HG03469 (cell line): ENCODE data around the gene CACNB4.
A peak's percentile ranks its signal among the peaks of the same experiment; 100 is the strongest.

Source experiments
- ATAC-seq: cut with Tn5 transposase; IDR thresholded peaks from one replicate; pipeline ENCODE4 v1.9.1; 2021; ENCODE audit warnings: mild to moderate bottlenecking, moderate library complexity, moderate number of reproducible peaks; ENCODE audit not compliant: unreplicated experiment

Gene CACNB4

DNA sequence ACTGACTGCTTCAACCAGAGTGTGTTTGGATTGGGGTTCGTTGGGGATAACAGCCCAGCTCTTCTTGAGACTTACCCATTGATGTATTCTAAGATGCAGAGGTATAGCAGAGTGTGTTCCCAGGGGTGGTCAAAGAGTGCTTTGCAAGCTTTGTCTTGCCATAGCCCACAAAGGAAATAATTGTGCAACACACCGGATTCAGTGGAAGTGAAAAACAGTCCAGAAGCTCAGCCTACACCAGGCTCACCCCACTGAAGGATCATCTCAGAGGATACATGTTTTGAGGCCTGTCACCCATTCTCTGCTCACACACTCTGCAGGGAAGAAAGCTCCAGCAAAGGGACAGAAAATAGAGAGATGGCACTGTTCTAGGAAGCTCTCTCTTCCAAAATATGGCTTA, 9.6 kb downstream of the CACNB4 start:
- no peak for ATAC-seq

DNA sequence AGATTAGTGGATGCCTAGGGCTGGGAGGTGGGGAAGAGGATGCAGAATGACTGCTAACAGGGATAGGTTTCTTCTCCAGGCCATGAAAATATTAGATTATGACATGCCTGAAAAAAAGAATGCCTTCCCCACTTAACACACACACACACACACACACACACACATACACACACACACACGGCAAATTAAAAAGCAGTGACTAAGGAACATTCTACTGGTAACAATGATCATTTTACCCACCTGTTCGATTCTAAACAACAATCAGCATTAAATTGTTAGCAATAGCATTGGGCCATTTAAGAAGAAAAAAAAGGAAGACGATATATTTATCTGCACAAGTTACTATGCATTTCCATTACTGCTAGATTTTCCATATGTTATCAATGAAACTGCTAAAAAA, 10.8 kb downstream of the CACNB4 start:
- ATAC-seq, result no peak

DNA sequence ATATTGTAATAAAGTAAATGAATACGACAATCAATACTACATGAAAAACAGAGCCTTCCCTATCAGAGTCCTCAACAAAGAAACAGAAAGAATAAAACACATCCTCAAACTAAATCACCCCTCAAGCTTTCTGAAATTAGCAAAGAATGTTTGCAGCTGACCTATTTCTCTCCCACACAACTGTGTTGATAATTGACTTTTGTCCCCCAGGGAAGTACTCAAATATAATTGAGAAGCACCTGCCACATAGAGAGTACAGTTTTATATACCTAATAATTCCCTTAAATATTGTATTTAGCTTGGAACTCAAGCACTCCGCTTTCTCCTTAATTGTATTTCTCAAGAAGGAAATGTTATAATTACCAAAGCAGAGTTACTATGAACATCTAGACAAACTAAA, 12.6 kb downstream of the CACNB4 start:
- ATAC-seq, result no peak

DNA sequence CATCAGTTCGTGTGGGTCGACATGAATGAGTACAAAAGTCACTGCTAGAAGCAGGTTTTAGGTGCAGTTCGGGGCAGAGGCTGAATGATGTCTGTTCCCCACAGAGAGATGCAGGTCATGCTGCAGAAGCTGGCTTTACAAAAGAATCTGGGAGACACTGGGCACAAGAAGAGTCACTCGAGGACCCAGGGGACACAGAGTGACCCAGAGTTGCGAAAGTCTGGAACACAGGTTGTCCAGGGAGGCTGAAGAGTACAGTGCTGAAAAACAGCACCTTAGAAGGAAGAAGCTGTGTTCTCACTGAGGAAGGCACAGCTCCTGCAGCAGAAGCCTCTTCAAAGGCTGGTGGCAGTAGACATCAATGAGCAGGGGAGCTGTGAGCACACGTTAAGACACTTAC, 14.8 kb downstream of the CACNB4 start:
- ATAC-seq, result no peak

DNA sequence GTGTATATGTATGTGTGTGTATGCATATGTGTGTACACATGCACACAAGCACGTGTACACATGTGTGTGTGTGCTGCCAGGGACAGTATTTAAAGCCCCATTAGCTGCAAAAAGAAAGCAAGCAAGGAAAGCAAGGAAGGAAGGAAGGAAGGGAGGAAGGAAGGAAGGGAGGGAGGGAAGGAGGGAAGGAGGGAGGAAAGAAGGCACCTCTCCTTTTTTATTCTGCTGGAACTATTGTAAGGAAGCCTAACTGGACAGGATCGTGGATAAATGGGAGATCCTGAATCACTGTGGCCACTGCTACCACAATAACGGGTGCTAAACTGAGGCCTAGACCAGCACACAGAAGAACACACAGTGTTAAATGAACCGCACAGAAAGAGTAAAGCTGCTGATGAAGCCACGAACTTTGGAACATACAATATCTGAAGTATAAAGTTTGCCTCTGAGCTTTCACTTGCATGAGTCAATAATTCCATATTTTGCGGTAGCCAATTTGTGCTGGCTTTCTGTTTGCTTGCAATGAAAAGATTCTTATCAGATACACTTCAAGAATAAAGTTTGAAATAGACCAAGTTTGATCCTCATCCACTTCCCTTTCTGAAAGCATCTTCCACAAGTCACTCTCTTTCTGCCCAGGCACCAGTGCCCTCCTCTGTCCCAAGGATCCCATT, 15.5 kb downstream of the CACNB4 start:
- no peak for ATAC-seq

DNA sequence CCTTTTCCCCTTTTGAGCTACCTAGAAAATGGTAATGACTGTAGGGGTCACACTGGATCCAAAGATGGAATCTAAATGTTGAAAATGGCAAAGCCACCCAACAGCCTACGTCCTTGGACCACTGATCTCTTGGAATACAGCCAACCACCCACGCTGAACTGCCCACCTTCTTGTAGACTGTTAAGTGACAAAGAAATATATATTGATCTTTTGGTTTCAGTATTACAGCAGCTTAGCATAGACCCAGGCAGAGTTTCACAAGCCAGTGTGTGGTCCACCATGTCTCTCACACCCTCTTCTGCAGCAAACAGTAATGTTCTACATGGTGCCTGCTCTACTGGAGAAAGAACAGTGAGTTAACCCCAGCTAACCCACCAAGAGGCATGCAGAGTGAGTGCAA, 20.2 kb downstream of the CACNB4 start:
- peak; percentile 92 for ATAC-seq

DNA sequence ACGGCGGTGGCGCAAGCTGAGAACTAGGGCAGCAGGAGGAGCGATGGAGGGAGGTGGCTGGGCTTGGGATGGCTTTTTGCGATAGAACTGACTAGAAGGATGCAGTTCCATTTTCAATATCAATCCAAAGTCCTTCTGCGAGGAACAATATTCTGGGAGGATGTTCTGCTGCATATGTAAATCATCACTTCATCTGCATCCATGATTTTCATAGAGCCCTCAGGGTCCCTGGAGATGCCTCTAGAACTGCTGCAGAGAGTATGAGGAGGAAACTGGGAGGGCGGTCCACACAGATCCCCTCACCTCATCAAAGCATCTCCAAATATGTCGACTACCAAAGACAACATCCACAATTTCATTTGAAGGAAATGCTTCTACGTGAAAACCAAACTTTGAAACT, 20.8 kb downstream of the CACNB4 start:
- ATAC-seq, result no peak

DNA sequence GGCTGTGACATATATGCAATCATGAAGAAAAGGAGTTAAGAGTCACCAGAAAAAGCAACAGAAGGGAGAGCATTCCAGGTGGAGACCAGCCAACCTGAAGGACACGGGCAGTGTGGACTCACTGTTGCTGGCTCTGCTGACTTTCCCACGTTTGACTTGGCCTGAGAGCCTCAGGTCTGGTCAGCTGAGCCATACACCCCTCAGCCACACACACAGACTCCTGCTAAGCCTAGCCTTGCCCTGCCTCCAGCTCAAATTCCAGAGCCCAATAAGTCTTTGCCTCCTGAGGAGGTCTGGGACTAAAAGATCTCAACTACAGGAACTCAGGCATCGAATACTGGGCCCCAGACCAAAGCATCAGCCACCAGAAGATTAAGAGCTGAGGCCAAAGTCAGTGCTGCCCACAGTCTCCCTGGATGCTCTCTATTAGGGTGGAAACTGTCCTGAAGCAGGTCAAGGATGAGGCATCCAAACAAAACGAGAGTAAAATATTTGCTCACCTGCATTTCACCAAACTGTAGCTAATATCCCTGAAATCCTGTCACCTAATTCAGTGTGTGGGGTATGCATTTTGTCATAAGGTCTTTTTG, 23.3 kb downstream of the CACNB4 start:
- no peak for ATAC-seq

DNA sequence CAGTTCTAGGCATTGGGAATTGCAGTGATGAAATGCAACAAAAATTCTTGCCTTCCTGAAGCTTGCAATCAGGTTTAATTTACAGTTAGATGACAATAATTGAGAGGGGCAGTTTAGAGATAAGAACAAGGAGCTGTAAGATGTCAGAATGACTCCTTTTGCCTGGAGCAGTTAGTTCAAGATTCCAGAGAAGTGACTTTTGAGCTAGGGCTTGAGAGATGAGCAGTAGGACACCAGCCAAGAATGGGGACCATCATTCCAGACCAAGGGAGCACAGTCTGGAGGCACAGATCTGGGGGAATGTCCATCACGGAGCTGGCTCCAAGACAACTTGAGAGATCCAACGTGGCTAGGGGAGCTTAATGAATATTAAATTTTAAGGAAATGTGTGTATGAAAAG, 26.8 kb downstream of the CACNB4 start:
- no peak for ATAC-seq

DNA sequence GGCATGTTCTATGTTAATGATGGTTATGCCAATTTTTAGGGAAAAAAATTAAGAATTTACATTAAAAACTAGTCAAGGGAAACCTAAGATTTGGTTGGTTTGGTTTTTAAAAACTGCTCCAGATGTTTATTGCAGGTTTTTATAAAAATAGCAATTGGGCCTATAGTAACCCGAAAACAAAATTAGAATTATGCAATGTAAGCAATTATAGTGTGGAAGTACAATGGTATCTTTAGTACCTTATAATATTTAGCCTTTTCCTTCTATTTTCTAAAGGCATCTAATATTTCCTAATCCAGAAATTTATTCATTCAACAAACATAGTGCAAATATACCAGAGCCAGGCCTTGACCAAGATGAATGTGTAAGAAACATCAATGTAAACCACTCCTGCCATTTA, 27.3 kb downstream of the CACNB4 start:
- ATAC-seq, result no peak

DNA sequence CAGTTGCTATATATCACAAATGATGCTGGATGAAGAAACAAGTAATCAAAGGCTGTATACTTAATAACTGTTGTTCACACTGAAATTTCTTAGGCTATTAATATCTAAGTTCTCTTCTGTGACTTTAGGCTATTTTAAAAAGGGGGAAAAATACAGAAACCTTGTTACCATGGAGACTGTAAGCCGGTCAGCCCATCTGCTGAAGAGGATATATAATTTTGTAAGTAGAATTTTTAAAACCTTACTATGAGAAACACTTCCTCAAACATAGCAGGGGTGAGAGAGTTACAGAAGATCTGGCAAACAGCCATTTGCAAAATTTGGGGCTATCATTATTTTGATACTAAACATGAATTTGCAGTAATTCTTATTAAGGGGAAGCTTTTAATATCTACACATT, 27.8 kb downstream of the CACNB4 start:
- ATAC-seq, result peak; percentile 59

DNA sequence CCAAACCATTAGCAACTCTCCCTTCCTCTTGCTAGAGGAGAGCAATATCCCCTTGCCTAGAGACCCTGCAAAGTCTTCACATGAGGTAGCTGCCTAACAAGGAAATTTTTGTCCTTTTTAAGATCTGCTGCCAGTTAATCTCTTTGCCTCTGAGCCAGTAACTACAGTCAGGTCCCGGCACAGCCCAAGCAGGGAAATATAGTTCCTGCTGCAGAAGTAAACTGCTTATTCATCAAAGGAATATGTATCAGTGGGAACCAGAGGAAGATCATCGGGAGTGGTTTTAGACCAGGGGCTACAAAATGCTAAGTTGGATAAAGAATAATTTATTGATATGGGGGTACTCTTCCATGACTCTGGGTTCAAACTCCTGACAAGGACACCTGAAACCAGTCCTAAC, 30.6 kb downstream of the CACNB4 start:
- no peak for ATAC-seq

DNA sequence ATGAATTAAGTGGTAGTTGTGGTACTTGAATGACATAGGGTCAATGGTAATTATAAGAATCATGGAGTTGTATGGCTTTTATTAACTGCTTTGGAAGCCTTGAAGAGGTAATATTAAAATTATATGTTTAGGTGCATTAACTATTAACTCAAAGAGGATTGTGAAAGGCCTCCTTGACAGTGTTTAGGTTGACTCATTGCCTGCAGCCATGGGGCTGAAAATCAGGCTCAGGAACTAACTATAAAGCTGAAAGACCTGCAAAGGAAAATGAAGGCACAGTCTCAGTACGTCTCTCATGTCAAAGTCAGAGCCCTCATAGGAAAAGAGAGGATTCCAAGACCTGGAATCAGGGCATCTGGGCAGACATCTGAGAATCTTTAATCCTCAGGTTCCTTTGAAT, 31.0 kb downstream of the CACNB4 start:
- no peak for ATAC-seq

DNA sequence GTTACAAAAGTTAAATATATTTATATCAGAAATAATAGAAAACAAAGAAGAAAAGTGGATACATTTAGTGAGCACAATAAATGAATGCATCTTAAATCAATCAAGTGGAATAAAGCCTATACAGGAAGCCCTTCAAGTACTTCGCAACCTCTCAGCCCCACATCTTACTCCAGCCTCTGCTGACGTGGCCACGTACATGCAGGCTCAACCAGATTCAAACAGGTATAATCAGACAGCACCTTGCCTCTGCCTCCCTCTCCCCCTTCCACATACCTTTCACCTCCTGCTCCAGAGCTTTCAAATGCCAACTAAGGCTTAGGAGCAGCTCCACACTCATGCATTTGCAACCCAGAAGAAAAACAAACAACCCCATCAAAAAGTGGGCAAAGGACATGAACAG, 32.9 kb downstream of the CACNB4 start:
- ATAC-seq, result no peak

DNA sequence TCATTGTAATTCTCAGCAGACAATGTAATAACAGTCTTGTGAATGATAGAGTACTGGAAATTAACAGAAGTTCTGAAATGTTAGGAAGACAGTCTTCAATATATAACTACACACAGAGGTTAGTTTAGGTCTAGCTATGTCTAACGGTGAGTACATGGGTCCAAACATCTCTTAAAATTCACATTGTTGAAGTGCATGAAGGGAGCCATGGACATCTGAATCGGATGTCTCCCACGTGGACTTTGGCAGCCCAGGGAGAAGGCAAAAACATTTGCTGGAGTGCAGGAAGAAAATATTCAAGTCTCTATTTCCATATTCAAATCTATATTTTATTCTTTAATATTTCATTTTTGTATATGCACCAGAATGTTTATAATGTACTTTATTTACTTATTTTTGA, 34.8 kb downstream of the CACNB4 start:
- ATAC-seq, result no peak

DNA sequence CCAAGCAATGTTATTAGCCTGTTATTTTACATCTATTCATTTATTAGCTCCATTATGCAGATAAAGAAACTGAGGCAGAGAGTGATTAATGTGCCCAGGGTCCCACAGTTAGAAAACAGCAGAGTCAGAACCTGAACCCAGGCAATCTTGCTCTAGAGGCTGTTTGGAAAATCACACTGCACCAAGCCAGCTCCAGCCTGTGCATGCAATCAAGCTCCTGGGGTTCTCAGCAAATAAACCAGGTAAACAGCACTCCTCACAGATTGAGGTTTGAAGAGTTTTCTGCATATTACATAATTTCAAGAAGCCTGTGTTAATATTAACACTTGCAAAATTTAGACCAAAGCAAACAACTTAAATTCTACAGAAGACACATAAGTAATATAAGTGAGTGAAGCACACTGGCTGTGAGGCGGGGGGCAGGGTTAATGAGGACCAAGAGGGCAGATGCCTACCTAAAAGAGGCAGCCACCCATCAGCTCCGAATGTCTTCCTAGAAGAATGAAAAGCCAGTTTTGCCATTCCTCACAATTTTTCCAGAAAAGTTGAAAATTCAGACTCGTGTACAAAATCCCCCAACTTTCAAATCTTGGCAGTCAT, 35.4 kb downstream of the CACNB4 start:
- no peak for ATAC-seq

DNA sequence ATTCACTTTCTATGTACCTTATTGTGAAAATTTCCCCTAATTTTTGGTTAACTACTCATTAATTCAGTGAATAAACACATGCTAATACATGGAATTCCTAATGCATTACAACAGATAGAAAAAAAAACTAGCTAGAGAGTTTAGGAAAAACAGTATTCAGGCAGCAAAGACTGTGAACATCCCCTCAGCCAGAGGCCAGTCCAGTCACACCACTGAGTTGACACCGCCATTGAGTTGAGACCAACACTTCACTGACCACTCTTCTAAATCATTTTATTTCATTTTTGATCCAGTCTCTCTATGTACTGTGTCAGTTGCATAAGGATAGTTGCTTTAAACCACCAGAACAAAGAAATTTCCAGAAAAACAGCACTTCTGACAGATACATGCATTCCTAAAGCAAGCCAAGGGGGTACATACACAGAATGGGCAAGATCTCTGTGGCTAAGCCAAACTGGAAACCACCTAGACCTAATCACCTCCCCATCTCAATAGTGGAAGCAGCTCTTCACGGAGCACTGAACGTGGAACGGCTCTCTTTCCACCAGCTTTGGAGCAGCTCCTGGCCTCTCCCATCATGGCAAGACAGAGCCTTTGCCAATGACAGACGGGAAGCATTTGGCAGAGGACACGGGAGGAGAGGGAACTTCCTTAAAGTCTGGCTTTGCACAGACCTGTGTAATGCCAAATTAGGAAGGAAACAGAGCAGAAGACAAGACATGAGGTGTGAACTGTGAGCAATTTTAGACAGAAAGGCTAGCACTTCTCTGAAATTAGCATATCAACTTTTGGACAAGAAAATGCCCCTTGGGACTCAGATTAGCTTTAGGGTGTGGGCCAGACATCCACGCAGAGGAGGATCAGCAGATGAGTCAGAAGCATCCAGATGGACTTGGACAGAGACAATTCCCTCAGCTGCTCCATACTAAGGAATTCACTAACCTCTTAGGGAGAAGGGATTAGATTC, 36.4 kb downstream of the CACNB4 start:
- no peak for ATAC-seq

DNA sequence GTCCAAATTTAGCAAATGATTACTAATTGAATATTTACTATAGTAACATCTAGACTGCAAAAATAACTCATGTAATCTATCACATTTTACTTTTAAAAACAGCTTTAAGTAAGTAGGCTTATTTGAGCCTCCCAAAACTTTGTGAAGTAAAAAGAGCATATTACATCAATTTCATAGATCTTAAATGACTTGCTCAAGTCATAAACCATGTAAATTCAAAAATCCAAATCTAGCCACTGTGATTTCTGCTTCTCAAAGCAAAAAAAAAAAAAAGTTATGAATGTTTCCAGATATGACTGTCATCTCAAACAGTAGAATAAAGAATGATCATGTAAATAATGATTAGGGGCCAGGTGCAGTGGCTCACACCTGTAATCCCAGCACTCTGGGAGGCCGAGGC, 37.5 kb downstream of the CACNB4 start:
- no peak for ATAC-seq

DNA sequence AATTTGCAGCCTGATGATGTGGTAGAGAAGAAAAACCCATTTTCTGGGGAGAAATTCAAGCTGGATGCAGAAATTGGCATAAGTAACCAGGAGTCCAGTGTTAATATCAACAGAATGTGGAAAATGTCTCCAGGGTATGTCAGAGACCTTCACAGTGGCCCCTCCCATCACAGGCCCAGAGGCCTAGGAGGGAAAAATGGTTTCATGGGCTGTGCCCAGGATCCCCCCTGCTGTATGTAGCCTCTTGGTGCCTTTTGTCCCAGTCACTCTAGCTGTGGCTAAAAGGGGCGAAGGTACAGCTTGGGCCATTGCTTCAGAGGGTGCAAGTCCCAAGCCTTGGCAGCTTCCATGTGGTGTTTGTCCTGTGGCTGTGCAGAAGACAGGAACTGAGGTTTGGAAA, 40.2 kb downstream of the CACNB4 start:
- no peak for ATAC-seq

DNA sequence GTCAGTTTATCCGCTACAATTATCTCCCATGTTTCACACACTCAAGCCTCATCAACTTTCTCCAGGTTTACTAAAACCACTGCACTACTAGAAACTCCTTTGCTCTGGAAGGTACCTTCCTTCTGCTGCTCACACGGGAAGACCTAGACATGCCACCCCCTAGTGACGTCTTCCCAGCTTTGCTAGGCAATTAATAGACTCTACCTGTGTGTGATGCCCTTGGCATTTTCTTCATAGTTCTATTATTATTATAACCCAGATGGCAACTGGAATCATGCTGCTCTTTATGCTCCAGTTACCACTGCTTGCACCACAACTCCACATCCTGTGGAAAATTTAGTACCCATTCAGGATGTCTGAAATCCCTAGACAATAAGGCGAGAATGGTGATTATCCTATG, 42.4 kb downstream of the CACNB4 start:
- ATAC-seq, result no peak

DNA sequence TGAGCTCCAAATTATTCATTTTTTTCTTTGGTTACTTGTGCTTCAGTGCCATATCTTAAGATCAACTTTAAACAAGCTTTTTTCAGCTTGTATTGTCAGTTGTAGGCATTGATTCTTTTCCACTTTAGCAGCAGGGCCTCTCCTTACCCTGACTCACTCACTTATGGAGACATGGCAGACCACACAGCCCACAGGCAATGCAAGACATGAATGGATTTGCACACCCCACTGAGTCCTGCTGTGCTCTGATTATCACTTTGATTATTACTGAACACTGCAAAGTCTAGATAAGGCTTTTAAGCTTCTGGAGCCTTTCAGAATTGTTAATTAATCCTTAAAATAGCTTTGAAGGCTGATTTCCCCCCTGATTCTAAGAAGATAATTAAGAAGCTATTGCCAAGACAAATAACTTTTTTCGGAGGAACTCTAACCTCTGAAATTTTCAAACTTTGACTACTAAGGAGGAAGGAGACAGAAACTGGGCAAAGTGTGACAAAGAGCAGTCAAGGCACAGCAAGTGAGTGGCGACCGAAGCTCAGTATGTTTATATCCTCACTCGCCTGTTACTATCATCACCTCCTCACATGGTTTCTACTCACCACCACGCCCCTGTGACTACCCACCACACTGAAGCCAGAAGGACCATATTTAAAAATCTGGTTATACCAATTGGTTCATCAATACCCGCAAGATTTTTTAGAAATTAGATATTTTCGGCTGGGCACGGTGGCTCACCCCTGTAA, 43.3 kb downstream of the CACNB4 start:
- no peak for ATAC-seq
